ENCODE measurements around the gene SMIM43. TPM values are rescaled to one million over a fixed set of nuclear protein-coding genes. Genes with fewer than 3 reads are reported as not detected.
"Not testable (repeated sequence)": the region's sequence is repeated elsewhere in the genome, so short reads cannot be mapped to it uniquely, and the experiment has no call there.

The SMIM43 gene
- total RNA-seq, 4 donors from 2014 or later = not detected

- Histone ChIP-seq H3K4me3 (peak overlapping the region; percentile 47), H3K9me3 (no peaks in the 10 kb centered on the region), H3K4me1 (peaks cover 11% of the 10 kb centered on the region), H3K27me3 (peaks cover 38% of the 10 kb centered on the region), H3K27ac (no peak overlapping the region), H3K36me3 (no peaks in the 10 kb centered on the region)
- 39% methylated on average over 13 of the region's 14 CpGs for WGBS
- no peak for DNase-seq (ENCODE audit: low spot score in 2 of 2)
- TF ChIP-seq EP300 (IDR thresholded peaks at IDR 0.05) = no peak
- TF ChIP-seq POLR2AphosphoS5 (IDR thresholded peaks at IDR 0.05) = no peak
- no peak for TF ChIP-seq CTCF (IDR thresholded peaks at IDR 0.05)
- no peak for TF ChIP-seq POLR2A (IDR thresholded peaks at IDR 0.05)
Measured at GRCh38 chr4:121764303-121764701, 662 bp downstream of the SMIM43 start.

- no peaks in the 10 kb centered on the region for H3K36me3 ChIP-seq
Measured at GRCh38 chr4:121760205-121760604, 4.8 kb downstream of the SMIM43 start.

GRCh38 chr4:121758925-121759568, 5.9 kb downstream of the SMIM43 start:
- no peaks in the 10 kb centered on the region for H3K36me3 ChIP-seq
- no peaks in the 10 kb centered on the region for H3K9me3 ChIP-seq
- no peak for DNase-seq (ENCODE audit: low spot score in 2 of 2)
- no peak overlapping the region for H3K27ac ChIP-seq
- TF ChIP-seq EP300 (IDR thresholded peaks at IDR 0.05) (no peak), POLR2AphosphoS5 (IDR thresholded peaks at IDR 0.05) (no peak), CTCF (IDR thresholded peaks at IDR 0.05) (no peak), POLR2A (IDR thresholded peaks at IDR 0.05) (no peak)
- H3K4me1 ChIP-seq = no peaks in the 10 kb centered on the region
- WGBS = 93% methylated on average over 2 of the region's 2 CpGs
- no peak overlapping the region for H3K4me3 ChIP-seq
- H3K27me3 ChIP-seq = peaks cover 8% of the 10 kb centered on the region

More at GRCh38 chr4:121760205-121760604, 4.8 kb downstream of the SMIM43 start:
- no peak overlapping the region for H3K27ac ChIP-seq
- DNase-seq (ENCODE audit: low spot score in 2 of 2) = no peak
- peaks cover 19% of the 10 kb centered on the region for H3K27me3 ChIP-seq
- H3K4me3 ChIP-seq = no peak overlapping the region
- no peaks in the 10 kb centered on the region for H3K9me3 ChIP-seq
- peaks cover 10% of the 10 kb centered on the region for H3K4me1 ChIP-seq
- 48% methylated on average over 3 of the region's 3 CpGs for WGBS
- no peak for TF ChIP-seq EP300 (IDR thresholded peaks at IDR 0.05)
- TF ChIP-seq POLR2AphosphoS5 (IDR thresholded peaks at IDR 0.05) = no peak

- not testable (repeated sequence) for H3K36me3 ChIP-seq; H3K27ac ChIP-seq; H3K4me1 ChIP-seq; H3K4me3 ChIP-seq; H3K27me3 ChIP-seq; H3K9me3 ChIP-seq; DNase-seq (ENCODE audit: low spot score in 2 of 2)
- 72% methylated on average over 1 of the region's 1 CpG for WGBS
Measured at GRCh38 chr4:121752142-121752541, 12.8 kb downstream of the SMIM43 start.

- H3K4me3 ChIP-seq = no peak overlapping the region
- WGBS = 9% methylated on average over 4 of the region's 4 CpGs
- H3K9me3 ChIP-seq = no peaks in the 10 kb centered on the region
- H3K36me3 ChIP-seq = no peaks in the 10 kb centered on the region
- H3K27me3 ChIP-seq = peaks cover 5% of the 10 kb centered on the region
- TF ChIP-seq CTCF (IDR thresholded peaks at IDR 0.05) = no peak
- no peak for TF ChIP-seq POLR2A (IDR thresholded peaks at IDR 0.05)
- no peak for TF ChIP-seq EP300 (IDR thresholded peaks at IDR 0.05)
- no peak for TF ChIP-seq POLR2AphosphoS5 (IDR thresholded peaks at IDR 0.05)
- no peak overlapping the region for H3K27ac ChIP-seq
- no peaks in the 10 kb centered on the region for H3K4me1 ChIP-seq
- DNase-seq (ENCODE audit: low spot score in 2 of 2) = no peak
Measured at GRCh38 chr4:121749225-121749624, 15.7 kb downstream of the SMIM43 start.

GRCh38 chr4:121742794-121743193, 22.2 kb downstream of the SMIM43 start:
- TF ChIP-seq EP300 (IDR thresholded peaks at IDR 0.05) (no peak), POLR2AphosphoS5 (IDR thresholded peaks at IDR 0.05) (no peak), POLR2A (IDR thresholded peaks at IDR 0.05) (no peak), CTCF (IDR thresholded peaks at IDR 0.05) (no peak)
- 74% methylated on average over 3 of the region's 3 CpGs for WGBS
- H3K9me3 ChIP-seq = no peaks in the 10 kb centered on the region
- DNase-seq (ENCODE audit: low spot score in 2 of 2) = no peak
- H3K4me3 ChIP-seq = no peak overlapping the region
- H3K27me3 ChIP-seq = no peaks in the 10 kb centered on the region
- H3K27ac ChIP-seq = no peak overlapping the region
- no peaks in the 10 kb centered on the region for H3K4me1 ChIP-seq
- no peaks in the 10 kb centered on the region for H3K36me3 ChIP-seq

Data from suprapubic skin (tissue), 4 donors.